Measurements from ENCODE around the gene SMAD3. TPM values are rescaled to one million over a fixed set of nuclear protein-coding genes. Genes with fewer than 3 reads are reported as not detected.

SMAD3 gene
- total RNA-seq, 1 experiment from 2014 or later, result 21.9 TPM

DNA sequence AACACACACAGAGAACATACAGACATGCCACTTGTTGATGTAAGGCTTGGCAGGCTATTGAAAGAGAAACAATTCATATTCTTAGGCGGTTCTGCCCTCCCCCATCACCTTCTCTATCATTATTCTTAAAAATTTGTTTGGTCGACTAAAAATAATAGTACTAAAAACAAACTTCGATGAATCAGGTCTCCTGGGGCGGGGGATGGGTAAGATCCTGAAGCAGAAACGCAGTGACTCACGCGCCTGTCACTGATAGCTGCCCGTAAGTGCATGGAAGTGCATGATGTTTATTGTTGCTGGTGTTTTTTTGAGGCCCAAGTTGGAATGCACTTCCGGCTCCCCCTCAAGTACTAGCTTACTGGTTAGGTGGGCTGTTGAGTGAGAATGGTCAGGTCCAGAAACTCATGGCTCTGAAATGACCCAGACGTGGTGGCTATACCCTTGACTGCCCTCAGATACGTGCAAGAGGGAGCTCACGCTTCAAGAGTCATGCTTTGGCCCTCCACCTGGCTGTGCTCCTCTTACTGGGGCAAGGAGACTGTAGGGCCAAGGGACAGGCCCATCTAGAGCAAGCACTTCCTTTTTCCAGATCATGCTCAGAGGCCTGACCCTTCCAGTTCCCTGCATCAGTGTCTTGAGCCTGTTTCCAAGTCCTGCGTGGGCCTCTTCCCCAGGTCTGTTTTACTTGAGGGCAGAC, 10.9 kb downstream of the SMAD3 start:
- in situ Hi-C loops (cut with HindIII; ENCODE audit: low sequenced_read_pairs), result no loop called here

DNA sequence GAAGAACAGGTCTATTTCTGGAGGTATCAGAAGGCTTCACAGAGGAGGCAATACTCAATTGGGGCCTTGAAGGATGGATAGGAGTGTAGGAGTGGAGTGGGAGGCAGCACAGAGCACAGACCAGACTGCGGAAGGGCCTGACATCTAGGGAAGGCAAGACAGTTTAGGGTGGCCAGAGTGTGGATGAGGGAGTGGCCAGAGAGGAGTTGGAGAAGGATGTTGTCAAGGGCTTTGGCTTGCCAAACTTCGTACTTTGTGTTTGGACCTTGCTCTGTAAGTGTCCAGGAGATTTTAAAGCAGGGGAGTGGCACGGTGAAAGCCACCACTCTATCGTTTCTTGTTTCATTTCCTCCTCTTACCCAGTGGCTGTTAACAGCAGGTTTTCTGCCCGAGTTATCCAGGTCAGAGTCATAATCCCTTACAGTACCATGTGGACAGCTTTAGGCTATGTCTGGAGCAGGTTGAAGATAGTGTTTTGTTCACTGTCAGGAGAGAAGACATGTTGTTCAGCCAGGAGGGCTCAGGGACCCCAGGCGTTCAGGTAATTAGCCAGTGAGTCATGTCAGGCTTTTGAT, 12.3 kb downstream of the SMAD3 start:
- no peak for DNase-seq (ENCODE audit: low spot score)

More for the DNA sequence above, 10.9 kb downstream of the SMAD3 start:
- DNase-seq (ENCODE audit: low spot score), result no peak

DNA sequence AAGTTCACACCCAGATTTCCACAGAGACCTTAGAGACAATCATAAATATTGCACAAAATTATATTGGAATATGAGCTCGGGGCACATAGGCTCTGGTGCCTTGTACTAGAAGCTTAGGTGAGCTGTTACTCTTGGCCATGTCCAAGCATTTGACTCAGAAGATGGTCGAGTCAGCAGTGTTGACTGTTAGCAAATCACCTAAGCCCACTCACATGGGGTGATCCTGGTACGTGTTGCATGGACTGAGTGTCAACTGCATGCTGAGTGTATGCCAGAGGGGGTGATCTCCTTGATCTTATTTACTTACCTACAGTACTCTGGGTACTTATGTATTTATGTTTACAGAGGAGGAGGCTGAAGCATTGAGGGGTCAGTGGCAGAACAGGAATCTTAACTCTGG, 14.0 kb downstream of the SMAD3 start:
- in situ Hi-C loops (cut with HindIII; ENCODE audit: low sequenced_read_pairs), result no loop called here
- no peak for DNase-seq (ENCODE audit: low spot score)

More for the DNA sequence above, 12.3 kb downstream of the SMAD3 start:
- in situ Hi-C loops (cut with HindIII; ENCODE audit: low sequenced_read_pairs), result no loop called here

- DNase-seq (ENCODE audit: low spot score), result no peak
- in situ Hi-C loops (cut with HindIII; ENCODE audit: low sequenced_read_pairs), result no loop called here
These were observed 14.9 kb downstream of the SMAD3 start for GRCh38 chr15:67080118-67080899.

- no peak for DNase-seq (ENCODE audit: low spot score)
These were observed 15.6 kb downstream of the SMAD3 start for GRCh38 chr15:67080900-67081431.

DNA sequence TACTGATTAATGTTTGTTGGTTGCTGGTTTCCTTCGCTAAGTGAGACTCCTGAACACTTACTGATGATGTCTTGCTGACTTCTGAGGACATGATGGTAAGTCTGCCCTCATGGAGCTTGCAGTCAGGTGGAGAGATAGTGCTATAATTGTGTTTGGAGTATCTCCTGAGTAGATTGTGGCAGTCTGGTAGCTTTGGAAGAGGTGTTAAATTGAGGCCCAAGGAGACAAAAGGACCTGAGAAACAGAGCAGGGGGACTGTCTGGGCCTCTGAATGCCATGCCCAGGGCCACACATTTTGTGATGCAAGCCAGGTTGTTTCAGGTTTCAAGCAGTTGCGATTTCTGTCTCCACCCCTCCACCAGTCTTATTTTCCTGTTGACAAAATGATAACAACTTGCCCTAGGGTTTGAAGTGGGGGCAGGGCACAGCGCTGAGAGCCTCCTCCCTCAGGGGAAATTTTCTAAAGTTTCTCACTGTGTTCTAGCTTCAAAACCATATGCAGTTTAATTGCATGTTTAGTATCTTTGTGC, 16.7 kb downstream of the SMAD3 start:
- in situ Hi-C loops (cut with HindIII; ENCODE audit: low sequenced_read_pairs), result no loop called here
- DNase-seq (ENCODE audit: low spot score), result no peak

More at GRCh38 chr15:67080900-67081431, 15.6 kb downstream of the SMAD3 start:
- in situ Hi-C loops (cut with HindIII; ENCODE audit: low sequenced_read_pairs), result no loop called here

- in situ Hi-C loops (cut with HindIII; ENCODE audit: low sequenced_read_pairs), result no loop called here
- no peak for DNase-seq (ENCODE audit: low spot score)
These were observed 17.8 kb downstream of the SMAD3 start for GRCh38 chr15:67083135-67083762.

GRCh38 chr15:67084561-67084960, 19.2 kb downstream of the SMAD3 start:
- DNase-seq (ENCODE audit: low spot score), result no peak

DNA sequence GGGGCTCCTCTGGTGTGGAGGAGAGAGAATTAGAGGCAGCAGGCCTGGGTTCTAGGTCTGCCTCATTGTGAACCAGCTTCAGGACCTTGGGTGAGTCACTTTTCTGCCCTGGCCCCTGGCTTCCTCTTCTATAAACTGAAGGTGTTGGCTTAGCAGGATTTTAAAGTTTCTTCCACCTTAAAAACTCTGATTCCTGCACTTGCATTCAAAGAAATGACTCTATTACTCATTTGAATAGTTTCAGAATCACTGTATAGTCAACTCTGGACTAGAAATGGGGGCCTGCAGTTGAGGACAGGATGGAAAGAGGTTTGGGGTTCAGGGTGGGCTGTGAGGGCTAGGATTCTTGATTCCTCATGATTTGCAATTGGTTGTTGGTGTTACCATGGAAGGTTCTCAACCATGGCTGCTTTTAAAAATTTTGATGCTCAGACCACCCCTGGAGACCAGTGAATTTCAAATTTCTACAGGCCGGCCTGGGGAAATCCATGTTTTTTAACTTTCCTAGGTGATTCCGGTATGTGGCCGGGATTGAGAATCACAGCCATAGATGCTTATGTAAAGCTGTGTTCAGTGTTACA, 19.9 kb downstream of the SMAD3 start:
- in situ Hi-C loops (cut with HindIII; ENCODE audit: low sequenced_read_pairs), result no loop called here
- no peak for DNase-seq (ENCODE audit: low spot score)

More at GRCh38 chr15:67084561-67084960, 19.2 kb downstream of the SMAD3 start:
- in situ Hi-C loops (cut with HindIII; ENCODE audit: low sequenced_read_pairs), result no loop called here

DNA sequence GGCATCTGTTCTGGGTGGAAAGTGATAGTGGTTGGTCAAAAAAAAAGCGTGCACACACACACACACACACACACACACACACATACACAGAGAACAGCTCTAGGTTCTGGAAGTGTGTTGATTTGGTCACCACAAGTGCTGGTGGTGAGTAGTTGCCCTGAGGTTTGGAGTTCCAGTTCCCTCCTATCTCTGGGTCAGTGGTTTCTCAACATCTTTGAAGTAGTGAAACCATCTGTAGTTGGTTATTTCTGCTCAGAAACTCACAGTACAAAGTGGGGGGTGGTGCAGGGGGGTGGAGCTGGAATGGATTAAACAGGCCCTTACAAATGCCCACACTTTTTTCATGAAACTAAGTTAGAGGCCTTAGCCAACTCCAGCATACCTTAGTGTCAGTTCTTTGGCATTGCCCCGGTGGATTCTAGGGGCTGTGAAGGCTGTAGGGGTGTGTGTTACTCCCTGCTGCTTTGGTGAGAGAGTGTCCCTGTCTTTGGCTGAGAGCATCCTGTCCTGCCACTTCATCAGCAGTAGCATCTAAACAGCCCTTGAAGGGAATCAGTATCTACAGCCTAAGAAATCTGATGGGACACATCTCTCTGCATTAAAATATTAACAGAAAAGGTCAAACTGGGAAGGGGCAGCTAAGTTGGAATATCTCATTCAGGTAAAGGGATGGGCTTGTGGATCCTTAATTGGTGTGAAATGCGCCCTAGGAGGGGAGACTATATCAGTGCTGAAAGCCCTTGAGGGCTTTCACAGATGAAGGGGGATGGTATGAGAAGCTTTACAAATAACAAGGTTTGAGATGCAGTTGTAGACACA, 20.6 kb downstream of the SMAD3 start:
- DNase-seq (ENCODE audit: low spot score), result no peak
- in situ Hi-C loops (cut with HindIII; ENCODE audit: low sequenced_read_pairs), result no loop called here

DNA sequence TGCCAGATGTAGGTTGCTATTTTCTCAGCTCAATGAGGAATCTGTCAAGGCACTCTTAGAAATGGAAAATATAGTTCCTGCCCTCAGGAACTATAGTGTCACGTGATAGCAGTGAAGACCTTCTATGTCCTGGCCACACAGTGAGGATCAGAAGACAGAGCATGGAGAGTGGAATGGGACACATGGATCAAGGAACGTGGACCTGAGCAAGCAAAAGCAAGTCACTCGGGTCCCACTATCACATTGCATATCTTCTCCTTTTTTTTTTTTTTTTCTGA, 21.2 kb downstream of the SMAD3 start:
- no peak for DNase-seq (ENCODE audit: low spot score)
- in situ Hi-C loops (cut with HindIII; ENCODE audit: low sequenced_read_pairs), result no loop called here

DNA sequence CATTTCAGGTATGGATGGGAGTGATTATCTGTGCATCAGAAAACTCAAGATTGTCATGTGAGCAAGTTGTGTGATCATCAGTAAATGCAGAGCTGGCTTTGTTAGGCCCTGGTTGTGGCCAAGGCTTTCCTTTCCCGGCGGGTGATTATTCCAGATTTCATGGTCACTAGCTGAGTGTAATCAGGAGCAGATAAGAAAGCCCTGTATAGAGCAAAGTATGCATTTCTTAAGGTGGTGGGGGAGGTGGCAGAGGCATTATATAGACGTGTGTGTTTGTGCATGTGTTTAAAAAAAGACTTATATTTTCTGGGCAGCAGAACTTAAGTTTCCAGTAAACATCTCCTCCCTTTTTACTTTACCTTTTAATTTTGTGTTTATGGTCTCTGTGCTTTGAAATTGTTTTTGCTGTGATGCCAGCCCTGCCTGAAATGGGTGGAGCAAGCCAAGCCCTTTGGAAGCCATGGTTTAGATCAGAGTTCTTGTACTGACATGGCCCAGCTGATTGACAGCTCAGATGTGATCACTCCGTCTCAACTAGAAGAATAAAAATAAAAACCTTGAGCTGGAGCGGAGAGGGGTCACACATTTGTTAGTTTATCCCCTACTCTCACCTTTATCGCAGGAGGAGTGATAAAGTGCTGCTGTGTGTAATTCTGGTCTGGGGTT, 22.2 kb downstream of the SMAD3 start:
- no peak for DNase-seq (ENCODE audit: low spot score)
- in situ Hi-C loops (cut with HindIII; ENCODE audit: low sequenced_read_pairs), result no loop called here

DNA sequence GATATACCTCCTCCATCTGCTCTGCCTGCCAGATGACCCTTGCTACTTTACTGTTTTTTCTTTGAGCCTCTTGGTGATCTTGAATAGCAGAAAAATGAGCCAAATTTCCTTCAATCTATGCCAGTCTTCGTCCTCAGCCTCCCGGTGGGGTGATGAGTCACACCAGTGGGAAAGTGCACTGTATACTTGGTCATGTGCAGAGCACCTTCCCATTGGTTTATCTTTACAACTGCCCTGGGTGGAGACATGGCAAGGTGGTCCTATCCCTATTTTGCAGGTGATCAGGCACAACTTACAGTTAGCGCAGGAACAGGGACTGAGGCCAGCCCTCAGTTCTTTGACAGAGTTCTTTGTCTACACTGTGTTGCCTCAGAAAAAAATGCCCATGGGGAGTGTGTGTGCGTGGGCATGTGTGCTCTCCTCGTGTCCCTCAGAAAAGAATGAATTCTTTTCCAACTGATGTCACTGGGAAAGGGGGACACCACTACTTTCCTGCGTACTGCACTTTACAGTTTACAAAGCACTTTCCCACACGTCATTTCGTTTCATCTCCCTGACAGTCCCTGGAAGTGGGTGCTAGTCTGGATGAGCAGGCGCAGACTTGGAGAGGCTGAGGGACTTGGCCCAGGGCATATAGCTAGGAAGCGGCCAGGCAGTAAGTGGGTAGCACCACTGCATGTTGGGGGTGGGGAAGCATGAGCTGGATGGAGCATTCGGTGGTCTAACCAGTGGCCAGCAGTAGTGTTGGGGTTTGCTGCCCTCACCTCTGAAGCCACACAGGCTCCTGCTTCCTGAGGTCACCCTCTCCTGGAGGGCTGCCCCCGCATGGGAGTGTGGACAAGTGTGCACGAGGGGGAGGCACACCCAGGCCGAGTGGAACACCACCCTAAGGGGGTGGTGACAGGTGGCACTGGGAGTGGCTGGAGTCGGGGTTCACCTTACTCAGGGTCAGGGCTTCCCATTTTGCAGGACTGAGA, 24.1 kb downstream of the SMAD3 start:
- no peak for DNase-seq (ENCODE audit: low spot score)
- in situ Hi-C loops (cut with HindIII; ENCODE audit: low sequenced_read_pairs), result no loop called here

- no peak for DNase-seq (ENCODE audit: low spot score)
- in situ Hi-C loops (cut with HindIII; ENCODE audit: low sequenced_read_pairs), result no loop called here
These were observed 25.1 kb downstream of the SMAD3 start for GRCh38 chr15:67090297-67091070.

GRCh38 chr15:67091071-67091979, 25.9 kb downstream of the SMAD3 start:
- in situ Hi-C loops (cut with HindIII; ENCODE audit: low sequenced_read_pairs), result no loop called here
- DNase-seq (ENCODE audit: low spot score), result no peak

Data from G401 (cell line).